Liver (tissue), 3 donors: Measurements from ENCODE around the gene DMAC2L.

Experiments
- ATF3 ChIP-seq: IDR thresholded peaks from 2 replicates; pipeline ENCODE4 v1.6.1; 2016; ENCODE audit warnings: antibody characterized with exemption
- CTCF ChIP-seq: fragments of 150-350 bp; IDR thresholded peaks from 2 replicates; pipeline ENCODE4 v1.5.1; 2017; ENCODE audit warnings: improper control_type of control experiment, low read depth, low read length; ENCODE audit not compliant: missing input control
- FOXA1 ChIP-seq: IDR thresholded peaks from 2 replicates; pipeline ENCODE4 v1.6.1; 2016; ENCODE audit warnings: antibody characterized with exemption
- FOXA2 ChIP-seq: IDR thresholded peaks from 2 replicates; pipeline ENCODE4 v1.6.1; 2016; ENCODE audit warnings: antibody characterized with exemption
- HNF4A ChIP-seq, 2 donors: conservative IDR thresholded peaks; 2 replicates each; pipeline ENCODE4 v1.6.1; 2016; ENCODE audit warnings: antibody characterized with exemption in 2 of 2, mild to moderate bottlenecking in 2 of 2
- HNF4G ChIP-seq: IDR thresholded peaks from 2 replicates; pipeline ENCODE4 v1.6.1; 2016; ENCODE audit warnings: antibody characterized with exemption
- RAD21 ChIP-seq, 2 donors: IDR thresholded peaks; 2 replicates each; pipeline ENCODE4 v1.6.1; 2016; ENCODE audit warnings: antibody characterized with exemption in 2 of 2, mild to moderate bottlenecking in 2 of 2
- SP1 ChIP-seq: IDR thresholded peaks from 2 replicates; pipeline ENCODE4 v1.6.1; 2018; ENCODE audit warnings: antibody characterized with exemption, mild to moderate bottlenecking
- TAF1 ChIP-seq: conservative IDR thresholded peaks from 2 replicates; pipeline ENCODE4 v1.6.1; 2016; ENCODE audit warnings: antibody characterized with exemption, mild to moderate bottlenecking
- YY1 ChIP-seq: IDR thresholded peaks from 2 replicates; pipeline ENCODE4 v1.6.1; 2016; ENCODE audit warnings: antibody characterized with exemption, mild to moderate bottlenecking
- TF ChIP-seq, protein P1 (sequence below): IDR thresholded peaks from 2 replicates; pipeline ENCODE4 v1.6.1; 2016; ENCODE audit warnings: antibody characterized with exemption
- TF ChIP-seq, protein P2 (sequence below): IDR thresholded peaks from 2 replicates; pipeline ENCODE4 v1.6.1; 2016; ENCODE audit warnings: antibody characterized with exemption, mild to moderate bottlenecking
- donor health status: healthy.
- donor health status: healthy.

DNA sequence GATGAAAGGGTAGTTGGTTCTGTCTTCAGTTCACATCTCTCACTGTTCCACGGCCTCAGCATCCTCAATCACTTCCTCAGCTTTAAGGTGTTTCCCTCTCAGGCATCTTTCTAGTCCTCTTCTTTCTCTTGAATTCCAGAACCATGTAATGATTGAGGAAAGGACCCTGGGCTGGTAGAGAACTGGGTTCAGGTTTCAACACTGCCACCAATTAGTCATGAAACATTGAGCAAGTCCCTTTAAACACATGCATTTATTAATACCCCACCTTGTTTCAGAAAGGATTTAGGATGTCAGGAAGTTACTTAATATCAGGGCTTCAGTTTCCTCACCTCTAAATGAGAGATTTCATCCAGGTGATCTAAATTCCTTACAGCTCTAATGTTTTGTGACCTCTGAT, 7.2 kb downstream of the DMAC2L start:
- no peak for TF ChIP-seq CTCF
- TF ChIP-seq, protein P1, sequence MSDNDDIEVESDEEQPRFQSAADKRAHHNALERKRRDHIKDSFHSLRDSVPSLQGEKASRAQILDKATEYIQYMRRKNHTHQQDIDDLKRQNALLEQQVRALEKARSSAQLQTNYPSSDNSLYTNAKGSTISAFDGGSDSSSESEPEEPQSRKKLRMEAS: no peak
- TF ChIP-seq HNF4A (conservative IDR thresholded peaks at IDR 0.05): no peak
- TF ChIP-seq TAF1: no peak
- TF ChIP-seq FOXA2: no peak
- no peak for TF ChIP-seq YY1
- no peak for TF ChIP-seq FOXA1
- TF ChIP-seq, protein P2, sequence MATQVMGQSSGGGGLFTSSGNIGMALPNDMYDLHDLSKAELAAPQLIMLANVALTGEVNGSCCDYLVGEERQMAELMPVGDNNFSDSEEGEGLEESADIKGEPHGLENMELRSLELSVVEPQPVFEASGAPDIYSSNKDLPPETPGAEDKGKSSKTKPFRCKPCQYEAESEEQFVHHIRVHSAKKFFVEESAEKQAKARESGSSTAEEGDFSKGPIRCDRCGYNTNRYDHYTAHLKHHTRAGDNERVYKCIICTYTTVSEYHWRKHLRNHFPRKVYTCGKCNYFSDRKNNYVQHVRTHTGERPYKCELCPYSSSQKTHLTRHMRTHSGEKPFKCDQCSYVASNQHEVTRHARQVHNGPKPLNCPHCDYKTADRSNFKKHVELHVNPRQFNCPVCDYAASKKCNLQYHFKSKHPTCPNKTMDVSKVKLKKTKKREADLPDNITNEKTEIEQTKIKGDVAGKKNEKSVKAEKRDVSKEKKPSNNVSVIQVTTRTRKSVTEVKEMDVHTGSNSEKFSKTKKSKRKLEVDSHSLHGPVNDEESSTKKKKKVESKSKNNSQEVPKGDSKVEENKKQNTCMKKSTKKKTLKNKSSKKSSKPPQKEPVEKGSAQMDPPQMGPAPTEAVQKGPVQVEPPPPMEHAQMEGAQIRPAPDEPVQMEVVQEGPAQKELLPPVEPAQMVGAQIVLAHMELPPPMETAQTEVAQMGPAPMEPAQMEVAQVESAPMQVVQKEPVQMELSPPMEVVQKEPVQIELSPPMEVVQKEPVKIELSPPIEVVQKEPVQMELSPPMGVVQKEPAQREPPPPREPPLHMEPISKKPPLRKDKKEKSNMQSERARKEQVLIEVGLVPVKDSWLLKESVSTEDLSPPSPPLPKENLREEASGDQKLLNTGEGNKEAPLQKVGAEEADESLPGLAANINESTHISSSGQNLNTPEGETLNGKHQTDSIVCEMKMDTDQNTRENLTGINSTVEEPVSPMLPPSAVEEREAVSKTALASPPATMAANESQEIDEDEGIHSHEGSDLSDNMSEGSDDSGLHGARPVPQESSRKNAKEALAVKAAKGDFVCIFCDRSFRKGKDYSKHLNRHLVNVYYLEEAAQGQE: no peak
- TF ChIP-seq ATF3: no peak
- no peak for TF ChIP-seq SP1
- TF ChIP-seq HNF4G: no peak
- no peak for TF ChIP-seq RAD21 (IDR thresholded peaks at IDR 0.05)
